Fibroblast of villous mesenchyme (primary cell): ENCODE data around the gene NEGR1. TPM values are rescaled to one million over a fixed set of nuclear protein-coding genes. Genes with fewer than 3 reads are reported as not detected.

Source experiments
- DNase-seq: peaks from one replicate; pipeline ENCODE4 v3.0.0-alpha.2; 2010; ENCODE audit warnings: low read depth
- H3K4me3 ChIP-seq: 2 replicates; pipeline ENCODE4 v1.5.1; 2011; ENCODE audit warnings: low read depth, mild to moderate bottlenecking, low read length
- total RNA-seq: library from RNA; depleted of rRNA; stranded (reverse); fragments of >200 nt; gene quantifications from 2 replicates; pipeline ENCODE4 v1.2.3, GENCODE V29; 2012
- TF ChIP-seq, protein P1 (sequence below): IDR thresholded peaks from 2 replicates; pipeline ENCODE4 v1.5.1; 2012; ENCODE audit warnings: low read depth, mild to moderate bottlenecking, low read length; ENCODE audit not compliant: insufficient read depth

Gene NEGR1
- total RNA-seq, 1 donor = 13.8 TPM

DNA sequence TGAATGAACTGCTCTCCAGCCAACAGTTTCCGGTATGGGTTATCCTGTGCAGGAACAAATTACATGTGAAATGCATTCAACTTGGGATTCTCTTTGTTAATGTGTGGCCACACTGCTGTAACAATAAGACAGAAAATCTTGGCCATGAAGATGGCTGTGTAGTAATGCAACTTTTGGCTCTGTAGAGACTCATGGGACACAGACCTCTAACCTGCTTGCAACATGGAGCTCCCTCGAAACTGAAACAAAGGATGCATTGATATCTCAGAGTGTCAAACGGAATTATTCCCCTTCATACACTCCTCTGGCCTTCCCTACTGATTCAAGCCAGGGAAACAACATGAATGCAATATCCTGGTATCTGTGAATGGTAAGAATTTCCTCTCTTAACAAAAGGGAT lies 642.2 kb downstream of the NEGR1 start:
- H3K4me3 ChIP-seq = no peak overlapping the region
- TF ChIP-seq, protein P1, sequence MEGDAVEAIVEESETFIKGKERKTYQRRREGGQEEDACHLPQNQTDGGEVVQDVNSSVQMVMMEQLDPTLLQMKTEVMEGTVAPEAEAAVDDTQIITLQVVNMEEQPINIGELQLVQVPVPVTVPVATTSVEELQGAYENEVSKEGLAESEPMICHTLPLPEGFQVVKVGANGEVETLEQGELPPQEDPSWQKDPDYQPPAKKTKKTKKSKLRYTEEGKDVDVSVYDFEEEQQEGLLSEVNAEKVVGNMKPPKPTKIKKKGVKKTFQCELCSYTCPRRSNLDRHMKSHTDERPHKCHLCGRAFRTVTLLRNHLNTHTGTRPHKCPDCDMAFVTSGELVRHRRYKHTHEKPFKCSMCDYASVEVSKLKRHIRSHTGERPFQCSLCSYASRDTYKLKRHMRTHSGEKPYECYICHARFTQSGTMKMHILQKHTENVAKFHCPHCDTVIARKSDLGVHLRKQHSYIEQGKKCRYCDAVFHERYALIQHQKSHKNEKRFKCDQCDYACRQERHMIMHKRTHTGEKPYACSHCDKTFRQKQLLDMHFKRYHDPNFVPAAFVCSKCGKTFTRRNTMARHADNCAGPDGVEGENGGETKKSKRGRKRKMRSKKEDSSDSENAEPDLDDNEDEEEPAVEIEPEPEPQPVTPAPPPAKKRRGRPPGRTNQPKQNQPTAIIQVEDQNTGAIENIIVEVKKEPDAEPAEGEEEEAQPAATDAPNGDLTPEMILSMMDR = no peak
- no peak for DNase-seq

DNA sequence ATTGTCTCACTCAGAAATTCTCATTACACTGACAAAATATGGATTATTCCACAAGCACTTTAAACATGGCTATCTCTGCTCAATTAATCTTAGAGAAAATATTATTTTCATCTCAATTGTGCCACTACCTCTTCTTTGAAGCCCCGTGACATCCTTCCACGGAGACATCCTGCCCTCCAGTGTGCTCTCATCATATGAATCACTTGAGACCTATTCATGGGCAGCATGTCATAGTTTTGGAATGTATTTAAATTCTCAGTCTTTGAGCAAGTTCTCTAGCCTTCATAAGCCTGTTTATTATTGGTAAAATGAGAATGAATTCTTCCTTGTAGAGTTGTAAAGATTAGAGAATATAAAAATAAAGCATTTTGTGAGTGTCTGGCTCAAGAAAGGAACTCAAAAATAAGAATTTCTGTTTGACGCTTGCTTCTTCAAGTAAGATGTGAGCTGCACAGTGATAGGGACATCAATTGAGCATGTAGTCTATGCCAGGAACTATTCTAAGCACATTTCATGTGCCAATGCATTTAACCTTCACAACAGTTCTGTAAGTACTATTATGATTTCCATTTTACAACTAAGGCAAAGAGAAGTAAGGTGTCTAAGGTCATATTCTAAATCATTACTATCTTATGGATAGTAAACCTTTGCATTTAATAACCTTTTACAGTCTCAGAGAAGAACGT lies 644.1 kb downstream of the NEGR1 start:
- TF ChIP-seq, protein P1 = no peak
- DNase-seq = peak; percentile 47
- no peak overlapping the region for H3K4me3 ChIP-seq

GRCh38 chr1:71635568-71635967 lies 646.8 kb downstream of the NEGR1 start:
- TF ChIP-seq, protein P1 = no peak
- H3K4me3 ChIP-seq = no peak overlapping the region
- no peak for DNase-seq

DNA sequence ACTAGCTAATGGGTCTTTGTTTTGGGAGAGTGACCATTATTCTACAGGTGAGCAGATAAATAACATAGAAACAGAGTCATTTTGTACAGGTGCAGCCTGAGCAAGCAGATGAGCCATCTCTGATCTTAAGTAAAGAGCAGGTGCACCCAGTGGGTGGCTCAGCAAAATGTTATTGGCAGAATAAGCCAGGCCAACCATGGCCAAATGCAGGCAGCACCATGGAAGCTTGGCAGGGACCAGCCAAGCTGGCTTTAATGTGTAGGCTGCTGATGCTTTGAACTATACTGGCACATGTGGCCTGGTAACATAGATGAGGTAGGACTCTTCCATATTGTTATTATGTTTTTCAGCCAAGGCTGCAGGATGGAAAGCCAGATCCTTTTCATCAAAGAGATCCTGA lies 648.2 kb downstream of the NEGR1 start:
- TF ChIP-seq, protein P1 = no peak
- H3K4me3 ChIP-seq = no peak overlapping the region
- DNase-seq = no peak

GRCh38 chr1:71630073-71630472 lies 652.3 kb downstream of the NEGR1 start:
- TF ChIP-seq, protein P1 = no peak
- no peak overlapping the region for H3K4me3 ChIP-seq
- DNase-seq = no peak

DNA sequence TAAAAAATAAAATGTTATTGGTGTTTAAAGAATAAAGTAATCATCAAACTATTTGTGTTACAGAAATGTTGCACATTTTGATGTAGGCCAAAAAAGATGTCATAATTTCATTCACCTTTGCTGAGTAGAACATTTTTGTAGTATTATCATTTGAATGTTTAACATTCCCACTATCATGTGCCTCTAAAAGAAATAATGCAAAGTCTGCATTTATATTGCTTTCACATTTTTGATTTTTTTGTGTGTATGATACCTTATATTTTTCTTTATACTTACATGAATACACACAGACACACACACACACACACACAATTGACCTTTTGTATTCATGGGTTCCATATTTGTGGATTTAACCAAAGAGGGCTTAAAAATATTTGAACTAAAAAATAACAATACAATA lies 657.3 kb downstream of the NEGR1 start:
- no peak for DNase-seq

More for the DNA sequence above, 657.3 kb downstream of the NEGR1 start:
- TF ChIP-seq, protein P1 = no peak
- H3K4me3 ChIP-seq = no peak overlapping the region
